NCI-H2107 (cell line): ENCODE results near the gene CCDC152.
"Not testable (repeated sequence)": the region's sequence is repeated elsewhere in the genome, so short reads cannot be mapped to it uniquely, and the experiment has no call there.

ENCODE experiments used
- DNase-seq: peaks from one replicate; lab custom pipeline; 2025; lab: John Stamatoyannopoulos, UW

The CCDC152 gene

DNA sequence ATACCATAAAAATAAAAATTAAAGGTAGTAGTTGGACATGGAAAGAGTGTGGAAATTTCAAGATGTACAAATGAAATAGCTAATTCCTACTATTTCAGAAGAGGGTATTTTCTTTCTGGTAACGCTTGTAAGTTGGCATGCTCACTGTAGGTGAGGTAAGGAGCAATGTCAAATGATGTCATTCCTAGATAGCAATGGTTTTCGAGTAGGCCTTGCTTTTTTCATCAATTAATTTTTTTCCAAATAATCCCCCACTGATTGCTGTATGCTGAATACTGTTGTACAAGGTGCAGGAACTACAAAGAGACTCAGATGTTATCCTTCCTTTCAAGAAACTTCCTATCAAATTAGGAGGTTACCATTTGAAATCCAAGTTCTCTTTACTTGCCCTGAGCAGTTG lies 56.0 kb downstream of the CCDC152 start:
- DNase-seq, result no peak

GRCh38 chr5:42813533-42813932 lies 56.9 kb downstream of the CCDC152 start:
- DNase-seq, result no peak

DNA sequence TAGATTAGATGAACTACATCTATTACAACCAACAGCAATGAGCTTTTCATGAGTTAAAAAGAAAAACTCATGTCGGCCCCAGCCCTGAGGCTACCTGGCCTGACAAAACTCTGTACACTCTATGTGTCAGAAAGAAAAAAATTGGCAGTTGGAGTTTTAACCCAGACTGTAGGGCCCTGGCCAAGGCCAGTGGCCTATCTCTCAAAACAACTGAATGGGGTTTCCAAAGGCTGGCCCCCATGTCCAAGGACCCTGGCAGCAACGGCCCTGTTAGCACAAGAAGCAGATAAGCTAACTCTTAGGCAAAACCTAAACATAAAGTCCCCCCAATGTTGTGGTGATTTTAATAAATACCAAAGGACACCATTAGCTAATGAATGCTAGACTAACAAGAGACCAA lies 59.9 kb downstream of the CCDC152 start:
- not testable (repeated sequence) for DNase-seq

DNA sequence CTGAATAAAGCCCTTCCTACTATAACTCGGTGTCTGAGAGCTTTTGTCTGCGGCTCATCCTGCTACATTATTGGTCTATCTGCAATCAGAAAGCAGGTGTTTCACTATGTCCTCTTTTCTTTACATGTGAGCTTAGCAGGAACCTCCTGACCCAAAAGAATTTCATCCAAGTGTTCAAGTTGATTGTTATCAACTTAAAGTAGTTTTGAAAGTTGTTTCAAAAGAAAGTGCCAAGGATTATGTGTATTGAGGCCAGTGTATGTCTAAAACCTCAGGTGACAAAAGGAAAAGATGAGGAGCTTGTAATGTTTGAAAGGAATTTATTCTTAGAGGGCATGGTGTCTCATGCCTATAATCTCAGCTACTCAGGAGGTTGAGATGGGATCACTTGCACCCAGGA lies 63.1 kb downstream of the CCDC152 start:
- no peak for DNase-seq

GRCh38 chr5:42822548-42822947 lies 65.9 kb downstream of the CCDC152 start:
- no peak for DNase-seq

GRCh38 chr5:42824347-42824976 lies 67.8 kb downstream of the CCDC152 start:
- DNase-seq, result no peak

DNA sequence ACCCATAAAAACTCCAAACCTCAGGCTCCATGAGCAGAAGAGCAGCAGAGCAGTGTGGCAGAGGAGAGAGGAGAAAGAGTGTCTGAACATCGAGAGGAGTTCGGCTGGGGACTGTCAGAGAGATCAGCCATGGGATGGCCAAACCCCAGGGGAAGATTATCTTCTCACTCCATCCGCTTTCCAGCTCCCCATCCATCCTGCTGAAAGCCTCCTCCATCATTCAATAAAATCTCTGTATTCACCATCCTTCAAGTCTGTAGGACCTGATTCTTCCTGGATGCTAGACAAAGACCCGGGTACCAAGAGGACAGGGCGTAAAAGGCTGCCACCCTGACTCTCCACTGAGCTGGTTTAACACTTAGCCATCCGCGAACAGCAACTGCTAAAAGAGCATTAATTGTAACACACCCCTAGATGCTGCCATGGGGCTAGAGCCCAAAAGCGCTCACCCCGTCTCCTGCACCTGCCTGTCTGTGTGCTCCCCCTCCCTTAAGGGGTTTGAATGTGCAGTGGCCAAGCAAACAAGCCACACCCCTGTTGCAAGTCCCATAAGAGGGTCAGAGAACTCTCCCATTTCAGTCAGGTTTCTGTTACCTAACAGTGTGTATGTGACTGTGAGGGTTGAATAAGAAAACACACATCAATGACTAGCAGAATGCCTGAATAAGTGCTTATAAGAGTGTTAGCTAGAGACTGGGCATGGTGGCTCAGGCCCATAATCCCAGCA lies 69.0 kb downstream of the CCDC152 start:
- DNase-seq, result no peak

DNA sequence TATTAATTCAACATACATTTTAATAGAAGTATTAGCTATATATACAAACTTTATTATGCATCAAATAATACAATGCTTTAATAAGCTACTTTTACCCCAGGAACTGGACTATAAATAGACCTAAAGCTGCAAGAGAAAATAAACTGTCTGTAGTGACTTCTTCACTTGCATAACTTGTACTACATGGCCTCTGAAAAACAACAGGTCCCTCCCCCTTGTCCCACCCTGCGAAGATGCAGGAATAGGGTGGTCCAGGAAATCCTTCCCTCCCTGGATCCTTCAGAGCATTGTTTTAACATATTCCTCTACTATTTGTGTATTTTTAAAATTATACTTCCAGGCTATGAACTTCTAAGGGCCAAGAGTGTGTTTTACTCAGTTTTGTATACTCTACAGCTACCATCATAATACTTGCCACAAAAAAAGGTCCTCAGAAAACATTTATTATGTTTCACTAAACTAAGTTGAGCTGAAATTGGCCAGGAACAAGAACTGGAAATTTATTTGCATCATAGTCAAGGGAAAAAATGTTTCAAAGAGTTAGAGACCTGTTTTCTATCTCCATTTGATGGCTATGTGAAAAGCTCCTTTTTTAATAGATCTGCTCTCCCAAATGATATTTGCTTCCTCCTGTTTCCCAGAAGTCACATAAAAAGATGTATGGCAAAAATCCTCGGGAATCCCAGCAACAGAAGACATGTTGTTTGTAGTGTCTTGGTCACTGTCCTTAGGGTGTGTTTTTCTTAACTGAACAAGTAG lies 70.3 kb downstream of the CCDC152 start:
- no peak for DNase-seq

- DNase-seq, result no peak
These were observed 72.1 kb downstream of the CCDC152 start for GRCh38 chr5:42828671-42829070.

DNA sequence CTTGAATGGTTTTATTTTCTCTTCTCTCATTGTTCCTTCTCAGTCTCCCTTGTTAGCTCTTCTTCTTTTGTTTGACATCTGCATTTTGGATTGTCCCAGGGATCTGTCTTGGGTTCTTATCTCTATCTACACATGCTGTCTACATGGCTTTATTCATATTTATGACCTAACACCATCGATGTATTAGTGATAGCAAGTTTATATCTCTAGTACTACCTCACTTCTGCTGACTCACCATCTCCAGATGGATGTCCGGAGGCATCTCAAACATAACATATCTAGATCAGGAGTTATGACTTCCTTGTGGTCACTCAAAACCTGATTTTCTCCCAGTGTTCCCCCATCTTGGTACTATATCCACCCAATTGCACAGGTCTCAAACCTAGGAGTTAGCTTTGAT lies 74.3 kb downstream of the CCDC152 start:
- DNase-seq, result no peak

GRCh38 chr5:42832060-42832459 lies 75.4 kb downstream of the CCDC152 start:
- no peak for DNase-seq

DNA sequence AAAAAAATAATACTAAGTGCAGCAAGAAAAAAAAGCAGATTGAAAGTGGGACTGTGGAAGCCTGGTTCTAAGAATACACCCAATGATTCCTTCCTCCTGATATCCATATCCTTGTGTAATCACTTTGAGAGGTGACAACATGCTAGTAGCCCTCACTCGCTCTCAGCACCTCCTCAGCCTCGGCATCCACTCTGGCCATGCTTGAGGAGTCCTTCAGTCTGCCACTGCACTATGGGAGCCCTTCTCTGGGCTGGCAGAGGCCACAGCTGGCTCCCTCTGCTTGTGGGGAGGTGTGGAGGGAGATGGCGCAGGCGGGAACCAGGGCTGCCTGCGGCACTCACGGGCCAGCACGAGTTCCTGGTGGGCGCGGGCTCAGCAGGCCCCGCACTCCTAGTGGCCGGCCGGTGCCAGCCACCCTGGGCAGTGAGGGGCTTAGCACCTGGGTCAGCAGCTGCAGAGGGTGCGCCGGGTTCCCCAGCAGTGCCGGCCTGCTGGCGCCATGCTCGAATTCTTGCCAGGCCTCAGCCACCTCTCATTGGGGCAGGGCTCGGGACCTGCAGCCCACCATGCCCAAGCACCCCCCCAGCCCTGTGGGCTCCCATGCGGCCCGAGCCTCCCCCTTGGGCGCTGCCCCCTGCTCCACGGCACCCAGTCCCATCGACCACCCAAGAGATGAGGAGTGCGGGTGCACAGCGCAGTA lies 79.6 kb downstream of the CCDC152 start:
- no peak for DNase-seq

DNA sequence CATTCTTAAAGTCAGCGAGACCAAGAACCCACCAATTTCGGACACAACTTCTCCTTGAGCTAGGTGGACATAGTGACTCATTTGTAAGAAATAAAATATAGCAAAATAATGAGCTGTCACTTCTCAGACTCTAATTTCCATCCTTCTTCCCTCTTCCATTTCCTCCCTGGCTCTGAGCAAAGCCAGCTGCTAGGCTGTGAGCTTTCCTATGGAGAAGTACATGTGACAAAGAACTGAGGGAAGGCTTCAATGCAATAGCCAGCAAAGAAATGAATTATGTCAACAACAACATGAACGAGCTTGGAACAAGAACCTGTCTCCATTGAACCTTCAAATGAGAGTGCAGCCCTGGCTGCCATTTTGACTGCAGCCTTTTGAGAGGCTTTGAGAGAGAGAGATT lies 81.0 kb downstream of the CCDC152 start:
- DNase-seq, result no peak

GRCh38 chr5:42839196-42839595 lies 82.6 kb downstream of the CCDC152 start:
- no peak for DNase-seq

DNA sequence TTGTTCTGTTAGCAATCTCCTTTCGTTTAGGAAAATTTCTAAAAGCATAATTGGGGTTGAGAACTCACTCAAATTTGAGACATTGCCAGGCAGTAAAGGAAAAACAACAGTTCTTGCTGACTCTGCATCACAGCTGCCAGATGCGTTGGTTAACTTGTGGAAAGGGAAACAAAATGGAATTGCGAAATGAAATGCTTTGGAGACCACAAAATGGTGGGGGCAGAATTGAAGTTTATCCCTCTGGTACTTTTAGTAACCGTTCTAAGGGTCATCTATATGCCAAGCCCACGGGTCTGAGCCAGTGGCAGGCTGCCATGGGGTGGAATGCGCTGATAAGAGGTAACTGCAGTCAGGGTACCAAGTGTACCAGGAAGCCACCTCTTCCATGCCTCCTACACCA lies 83.7 kb downstream of the CCDC152 start:
- DNase-seq, result no peak

GRCh38 chr5:42840842-42841567 lies 84.4 kb downstream of the CCDC152 start:
- DNase-seq, result no peak

GRCh38 chr5:42842921-42843641 lies 86.5 kb downstream of the CCDC152 start:
- DNase-seq, result no peak

- DNase-seq, result no peak
These were observed 87.2 kb downstream of the CCDC152 start for GRCh38 chr5:42843675-42844292.

DNA sequence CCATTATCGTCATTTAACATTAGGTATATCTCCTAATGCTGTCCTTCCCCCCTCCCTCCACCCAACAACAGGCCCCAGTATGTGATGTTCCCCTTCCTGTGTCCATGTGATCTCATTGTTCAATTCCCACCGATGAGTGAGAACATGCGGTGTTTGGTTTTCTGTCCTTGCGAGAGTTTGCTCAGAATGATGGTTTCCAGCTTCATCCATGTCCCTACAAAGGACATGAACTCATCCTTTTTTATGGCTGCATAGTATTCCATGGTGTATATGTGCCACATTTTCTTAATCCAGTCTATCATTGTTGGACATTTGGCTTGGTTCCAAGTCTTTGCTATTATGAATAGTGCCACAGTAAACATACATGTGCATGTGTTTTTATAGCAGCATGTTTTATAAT lies 87.8 kb downstream of the CCDC152 start:
- not testable (repeated sequence) for DNase-seq

DNA sequence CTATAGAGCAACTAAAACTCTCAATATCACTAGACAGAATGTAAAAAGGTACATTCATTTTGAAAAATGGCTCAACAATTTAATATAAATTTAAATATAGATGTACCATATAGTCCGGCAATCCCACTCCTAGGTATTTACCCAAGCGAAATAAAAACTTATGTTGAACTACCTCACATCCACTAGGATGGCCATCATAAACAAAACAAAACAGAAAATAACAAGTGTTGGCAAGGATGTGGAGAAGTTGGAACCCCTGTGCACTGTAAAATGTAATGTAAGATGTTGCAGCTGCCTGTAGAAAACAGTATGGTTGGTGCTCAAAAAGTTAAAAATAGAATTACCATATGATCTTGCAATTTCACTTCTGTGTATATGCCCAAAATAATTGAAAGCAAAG lies 91.9 kb downstream of the CCDC152 start:
- no peak for DNase-seq

DNA sequence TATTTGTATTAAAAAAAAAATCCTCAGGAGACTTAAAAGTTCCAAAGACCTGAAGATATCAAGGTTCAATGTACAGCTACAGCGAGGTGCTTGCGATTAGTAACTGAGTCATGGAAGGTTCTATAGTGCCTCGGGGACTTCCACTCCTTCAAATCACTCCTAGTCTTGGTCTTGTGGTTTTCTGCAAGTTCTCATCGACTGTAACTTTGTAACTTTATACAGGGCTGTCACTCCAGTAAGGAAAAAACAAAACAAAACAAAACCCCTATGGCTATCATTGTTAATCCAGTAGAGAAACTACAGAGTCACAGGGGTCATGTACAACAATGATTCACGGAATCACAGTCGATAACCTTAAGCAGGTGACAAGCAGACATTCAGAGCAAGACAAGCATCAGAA lies 94.9 kb downstream of the CCDC152 start:
- DNase-seq, result no peak
